ACC112 (cell line): ENCODE measurements around the gene NPIPB2.
"Not testable (repeated sequence)": the region's sequence is repeated elsewhere in the genome, so short reads cannot be mapped to it uniquely, and the experiment has no call there.

Experiments used
- H2AFZ ChIP-seq: fragments of 200-600 bp; sonication (generic); one replicate; pipeline ENCODE4 v1.6.0; 2017; ENCODE audit warnings: antibody characterized with exemption, low read length; ENCODE audit not compliant: unreplicated experiment
- H3K27ac ChIP-seq: fragments of 200-600 bp; sonication (generic); 2 replicates; pipeline ENCODE4 v1.5.1; 2014; ENCODE audit warnings: low read depth, mild to moderate bottlenecking, antibody characterized with exemption, low read length, moderate library complexity
- H3K27me3 ChIP-seq: fragments of 200-600 bp; sonication (generic); 2 replicates; pipeline ENCODE4 v1.6.1; 2014; ENCODE audit warnings: mild to moderate bottlenecking, antibody characterized with exemption, low read length, moderate library complexity, mixed read lengths; ENCODE audit not compliant: insufficient read depth
- H3K36me3 ChIP-seq: fragments of 200-600 bp; sonication (generic); 2 replicates; pipeline ENCODE4 v1.6.1; 2016; ENCODE audit warnings: mild to moderate bottlenecking, antibody characterized with exemption, low read length, moderate library complexity, mixed read lengths; ENCODE audit not compliant: insufficient read depth
- H3K4me1 ChIP-seq: fragments of 200-600 bp; sonication (generic); one replicate; pipeline ENCODE4 v1.6.1; 2016; ENCODE audit warnings: low read length, mixed read lengths; ENCODE audit not compliant: insufficient read depth, unreplicated experiment, control insufficient read depth
- H3K4me3 ChIP-seq: fragments of 200-600 bp; sonication (generic); 2 replicates; pipeline ENCODE4 v1.5.1; 2014; ENCODE audit warnings: mild to moderate bottlenecking, low read depth, low read length
- H3K79me2 ChIP-seq: fragments of 200-600 bp; sonication (generic); one replicate; pipeline ENCODE4 v1.6.0; 2016; ENCODE audit warnings: low read length; ENCODE audit not compliant: control insufficient read depth, unreplicated experiment, insufficient read depth

The NPIPB2 gene

GRCh38 chr16:11941945-11942344 is at the start of gene NPIPB2:
Gene NPIPB2, minus strand, starts transcription at chr16:11942045. Its CDS starts 0 bp downstream, at chr16:11942045.
- not testable (repeated sequence) for H3K36me3 ChIP-seq, H2AFZ ChIP-seq, H3K27me3 ChIP-seq, H3K79me2 ChIP-seq, H3K4me3 ChIP-seq, H3K27ac ChIP-seq, H3K4me1 ChIP-seq

DNA sequence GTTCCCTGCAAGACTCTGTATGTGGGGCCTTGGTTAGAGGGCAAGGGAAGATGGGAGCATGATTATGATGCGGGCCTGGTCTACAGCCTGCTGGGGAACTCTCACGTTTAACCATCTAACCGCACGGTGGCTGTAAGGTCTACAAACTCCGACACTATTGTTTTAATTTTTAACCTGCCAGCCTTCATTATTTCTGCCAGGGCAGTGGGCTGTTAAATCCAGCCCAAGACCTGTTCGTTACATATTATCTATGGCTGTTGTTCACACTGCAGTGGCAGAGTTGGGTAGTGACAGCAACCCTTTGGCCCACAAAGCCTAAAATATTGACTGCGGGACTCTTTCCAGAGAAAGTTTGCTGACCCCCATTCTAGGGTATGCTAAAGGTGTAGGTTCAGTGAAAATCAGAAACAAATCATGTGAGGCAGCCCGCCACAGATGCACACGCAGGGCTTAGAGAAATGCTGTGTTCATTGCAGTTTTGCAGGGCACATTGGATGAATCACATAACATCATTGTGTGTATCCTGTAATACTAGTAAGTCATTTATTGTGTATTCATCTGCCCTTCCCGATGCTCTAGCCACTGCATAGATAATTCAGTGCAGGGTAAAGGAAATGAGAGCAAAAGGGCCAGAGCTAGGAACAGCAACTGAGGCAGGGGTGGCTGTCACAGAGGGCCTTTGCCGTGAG is 49.0 kb upstream of the NPIPB2 start:
- Histone ChIP-seq H3K36me3 (no peaks in the 10 kb centered on the region), H3K27me3 (no peaks in the 10 kb centered on the region), H3K27ac (no peak overlapping the region), H2AFZ (no peak overlapping the region), H3K4me3 (no peak overlapping the region), H3K4me1 (no peaks in the 10 kb centered on the region), H3K79me2 (peaks cover 3% of the 10 kb centered on the region)

DNA sequence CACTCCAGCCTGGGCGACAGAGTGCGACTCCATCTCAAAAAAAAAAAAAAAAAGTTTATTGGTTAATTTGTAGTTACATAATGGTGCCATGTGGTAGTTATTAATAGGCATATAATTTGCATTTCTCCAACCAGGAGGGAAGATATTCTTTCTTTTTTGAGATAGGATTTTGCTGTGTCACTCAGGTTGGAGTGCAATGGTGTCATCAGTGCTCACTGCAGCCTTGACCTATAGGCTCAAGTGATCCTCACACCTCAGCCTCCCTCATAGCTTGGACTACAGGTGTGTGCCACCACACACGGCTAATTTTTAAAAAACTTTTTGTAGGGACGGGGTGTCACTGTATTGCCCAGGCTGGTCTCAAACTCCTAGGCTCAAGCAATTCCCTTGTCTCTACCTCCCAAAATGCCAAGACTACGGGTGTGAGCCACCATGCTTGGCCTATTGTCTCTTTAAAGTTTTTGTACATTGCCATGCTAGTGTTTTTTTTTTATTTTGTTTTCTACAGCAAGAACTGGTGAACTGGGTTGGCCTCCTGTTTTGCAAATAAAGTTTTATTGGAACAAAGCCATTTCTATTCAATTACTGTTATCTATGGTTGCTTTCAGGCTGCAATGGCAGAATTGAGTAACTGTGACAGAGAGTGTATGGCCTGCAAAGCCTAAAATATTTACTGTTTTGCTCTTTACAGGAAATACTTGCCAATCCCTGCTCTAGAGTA is 46.6 kb upstream of the NPIPB2 start:
- no peak overlapping the region for H2AFZ ChIP-seq
- H3K79me2 ChIP-seq = peaks cover 3% of the 10 kb centered on the region
- no peaks in the 10 kb centered on the region for H3K4me1 ChIP-seq
- no peaks in the 10 kb centered on the region for H3K36me3 ChIP-seq
- no peaks in the 10 kb centered on the region for H3K27me3 ChIP-seq
- H3K27ac ChIP-seq = no peak overlapping the region
- H3K4me3 ChIP-seq = no peak overlapping the region

GRCh38 chr16:11986521-11987057 is 44.7 kb upstream of the NPIPB2 start:
- Histone ChIP-seq H3K4me1 (no peaks in the 10 kb centered on the region), H3K79me2 (no peaks in the 10 kb centered on the region), H3K36me3 (no peaks in the 10 kb centered on the region), H3K27me3 (no peaks in the 10 kb centered on the region), H3K27ac (no peak overlapping the region), H3K4me3 (no peak overlapping the region), H2AFZ (no peak overlapping the region)

DNA sequence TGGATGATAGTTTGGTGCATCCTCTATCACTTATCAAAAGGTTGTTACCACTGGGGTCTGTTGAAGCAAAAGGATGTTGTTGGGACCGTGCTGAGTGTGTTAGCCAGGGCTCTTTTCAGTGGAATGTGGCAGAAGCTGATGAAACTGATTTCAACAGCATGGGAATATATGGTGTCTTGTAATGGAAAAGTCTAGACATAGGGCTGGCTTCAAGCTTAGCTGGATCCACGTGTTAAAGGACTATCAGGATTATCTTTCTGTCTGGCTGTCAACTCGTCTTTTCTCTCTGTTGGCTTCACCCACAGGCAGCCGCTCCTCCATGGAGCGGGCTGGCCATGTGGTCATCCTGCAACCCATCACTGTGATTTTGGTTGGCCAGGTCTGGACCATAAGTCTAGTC is 43.4 kb upstream of the NPIPB2 start:
- H3K4me1 ChIP-seq = no peaks in the 10 kb centered on the region
- H3K36me3 ChIP-seq = no peaks in the 10 kb centered on the region
- no peak overlapping the region for H3K4me3 ChIP-seq
- H3K27ac ChIP-seq = no peak overlapping the region
- no peaks in the 10 kb centered on the region for H3K27me3 ChIP-seq
- H2AFZ ChIP-seq = no peak overlapping the region
- H3K79me2 ChIP-seq = no peaks in the 10 kb centered on the region

DNA sequence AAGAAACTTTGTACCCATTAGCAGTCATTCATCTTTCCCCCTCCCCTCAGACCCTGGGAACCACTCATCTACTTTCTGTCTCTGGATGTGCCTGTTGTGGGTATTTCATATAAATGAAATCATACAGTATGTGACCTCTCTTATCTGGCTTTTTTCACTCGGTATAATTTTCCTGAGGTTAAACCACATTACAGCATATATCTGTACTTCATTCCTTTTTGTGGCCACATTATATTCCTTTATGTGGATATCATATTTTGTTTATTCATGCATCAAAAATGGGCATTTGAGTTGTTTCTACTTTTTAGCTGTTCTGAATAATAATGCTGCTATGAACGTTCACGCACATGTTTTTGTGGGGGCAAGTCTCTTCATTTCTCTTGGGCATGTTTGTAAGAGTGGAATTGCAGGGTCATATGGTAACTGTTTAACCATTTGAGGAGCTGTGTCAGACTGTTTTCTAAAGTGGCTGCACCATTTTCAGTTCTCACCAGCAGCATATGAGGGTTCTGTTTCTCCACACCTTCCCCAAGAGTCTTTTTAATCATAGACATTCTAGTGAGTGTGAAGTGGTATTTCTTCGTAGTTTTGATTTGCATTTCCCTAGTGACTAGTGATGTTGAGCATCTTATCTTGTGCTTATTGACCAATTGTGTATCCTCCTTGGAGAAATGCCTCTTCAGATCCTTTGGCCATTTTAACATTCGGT is 38.4 kb upstream of the NPIPB2 start:
- H3K4me3 ChIP-seq = no peak overlapping the region
- H3K79me2 ChIP-seq = peaks cover 24% of the 10 kb centered on the region
- H3K27me3 ChIP-seq = no peaks in the 10 kb centered on the region
- H2AFZ ChIP-seq = no peak overlapping the region
- H3K36me3 ChIP-seq = no peaks in the 10 kb centered on the region
- no peak overlapping the region for H3K27ac ChIP-seq
- peaks cover 8% of the 10 kb centered on the region for H3K4me1 ChIP-seq

- H3K27me3 ChIP-seq = no peaks in the 10 kb centered on the region
- H2AFZ ChIP-seq = no peak overlapping the region
- H3K4me3 ChIP-seq = no peak overlapping the region
- H3K36me3 ChIP-seq = no peaks in the 10 kb centered on the region
- H3K79me2 ChIP-seq = peaks cover 24% of the 10 kb centered on the region
- peaks cover 8% of the 10 kb centered on the region for H3K4me1 ChIP-seq
- H3K27ac ChIP-seq = no peak overlapping the region
These were observed 37.3 kb upstream of the NPIPB2 start for GRCh38 chr16:11979013-11979672.

GRCh38 chr16:11978080-11978479 is 36.2 kb upstream of the NPIPB2 start:
- peak overlapping the region; percentile 35 for H3K27ac ChIP-seq
- H3K27me3 ChIP-seq = no peaks in the 10 kb centered on the region
- peak overlapping the region; percentile 78 for H3K4me3 ChIP-seq
- no peaks in the 10 kb centered on the region for H3K36me3 ChIP-seq
- H3K4me1 ChIP-seq = peaks cover 8% of the 10 kb centered on the region
- peak overlapping the region; percentile 67 for H2AFZ ChIP-seq
- H3K79me2 ChIP-seq = peaks cover 24% of the 10 kb centered on the region

- Histone ChIP-seq H3K27me3 (no peaks in the 10 kb centered on the region), H3K27ac (peak overlapping the region; percentile 35), H3K36me3 (no peaks in the 10 kb centered on the region), H2AFZ (peak overlapping the region; percentile 67), H3K4me1 (peaks cover 8% of the 10 kb centered on the region), H3K79me2 (peaks cover 24% of the 10 kb centered on the region), H3K4me3 (peak overlapping the region; percentile 78)
These were observed 35.7 kb upstream of the NPIPB2 start for GRCh38 chr16:11977376-11978041.

GRCh38 chr16:11976850-11977375 is 35.1 kb upstream of the NPIPB2 start:
- Histone ChIP-seq H3K27me3 (no peaks in the 10 kb centered on the region), H3K36me3 (no peaks in the 10 kb centered on the region), H3K79me2 (peaks cover 24% of the 10 kb centered on the region), H3K4me3 (peak overlapping the region; percentile 78), H3K27ac (peak overlapping the region; percentile 23; the same call in 1 of the 2 replicates), H3K4me1 (peaks cover 8% of the 10 kb centered on the region), H2AFZ (peak overlapping the region; percentile 36)
